Esophagus muscularis mucosa (tissue), 4 donors: Measurements from ENCODE around the gene TANGO6. TPM values are rescaled to one million over a fixed set of nuclear protein-coding genes. Genes with fewer than 3 reads are reported as not detected.
"Not testable (repeated sequence)": the region's sequence is repeated elsewhere in the genome, so short reads cannot be mapped to it uniquely, and the experiment has no call there.

Source experiments
- DNase-seq: peaks from one replicate; pipeline ENCODE4 v3.0.0-alpha.2; 2017; ENCODE audit errors: extremely low spot score
- H3K27ac ChIP-seq, 4 donors: fragments of 200-600 bp; sonication (generic); replicated peaks in 1 of 4; 1 replicate in 3 of 4; 2 replicates in 1 of 4; pipeline ENCODE4 v1.5.1; 2016 to 2019; ENCODE audit warnings: mild to moderate bottlenecking in 1 of 4
- H3K27me3 ChIP-seq, 4 donors: fragments of 200-600 bp; sonication (generic); one replicate each; pipeline versions ENCODE4 v1.5.1 to v1.6.0; 2016 to 2019
- H3K36me3 ChIP-seq, 4 donors: fragments of 200-600 bp; sonication (generic); one replicate each; pipeline ENCODE4 v1.5.1; 2016 to 2019
- H3K4me1 ChIP-seq, 4 donors: fragments of 200-600 bp; sonication (generic); one replicate each; pipeline ENCODE4 v1.5.1; 2016 to 2019
- H3K4me3 ChIP-seq, 4 donors: fragments of 200-600 bp; sonication (generic); 1 replicate in 2 of 4; 2 replicates in 2 of 4; pipeline ENCODE4 v1.5.1; 2016 to 2019; ENCODE audit warnings: mild to moderate bottlenecking in 4 of 4, moderate library complexity in 1 of 4
- H3K9me3 ChIP-seq, 4 donors: fragments of 200-600 bp; sonication (generic); 1 replicate in 3 of 4; 2 replicates in 1 of 4; pipeline ENCODE4 v1.5.1; 2016 to 2019
- EP300 ChIP-seq: sonication (generic); formaldehyde crosslinking; IDR thresholded peaks from one replicate; pipeline ENCODE4 v1.6.1; 2017; ENCODE audit warnings: antibody characterized with exemption
- POLR2A ChIP-seq: fragments of 450-650 bp; IDR thresholded peaks from one replicate; pipeline ENCODE4 v1.6.1; 2017; ENCODE audit warnings: antibody characterized with exemption, moderate library complexity, mild to moderate bottlenecking, low read depth
- POLR2AphosphoS5 ChIP-seq, 2 donors: sonication (generic); formaldehyde crosslinking; IDR thresholded peaks; one replicate each; pipeline ENCODE4 v1.6.1; 2017; ENCODE audit warnings: antibody characterized with exemption in 2 of 2
- WGBS: methylation state at CpG from one replicate; pipeline ENCODE4 v1.1.5; 2018; 5-methylcytosine and 5-hydroxymethylcytosine counted together
- intact Hi-C: fragments of 100-400 bp; cut with DNase I; formaldehyde crosslinking; loops from one replicate; pipeline ENCODE4 v1.15.1; 2023
- total RNA-seq, 4 donors: library from RNA; depleted of rRNA; stranded (reverse); fragments of >200 nt; gene quantifications; one replicate each; pipeline versions ENCODE4 v1.1.0 to v1.2.1, GENCODE V29; 2016
- TF ChIP-seq, protein P1 (sequence below), 3 experiments: fragments of 200-600 bp in 2 of 3; fragments of 450-650 bp in 1 of 3; sonication (generic) in 2 of 3; IDR thresholded peaks; one replicate each; pipeline ENCODE4 v1.5.1; 2017 to 2019; ENCODE audit warnings: antibody characterized with exemption in 3 of 3, mild to moderate bottlenecking in 2 of 3, moderate library complexity in 1 of 3

Gene TANGO6
- total RNA-seq, 4 donors from 2014 or later: 15.7 to 21.3 (median 18.3) TPM

DNA sequence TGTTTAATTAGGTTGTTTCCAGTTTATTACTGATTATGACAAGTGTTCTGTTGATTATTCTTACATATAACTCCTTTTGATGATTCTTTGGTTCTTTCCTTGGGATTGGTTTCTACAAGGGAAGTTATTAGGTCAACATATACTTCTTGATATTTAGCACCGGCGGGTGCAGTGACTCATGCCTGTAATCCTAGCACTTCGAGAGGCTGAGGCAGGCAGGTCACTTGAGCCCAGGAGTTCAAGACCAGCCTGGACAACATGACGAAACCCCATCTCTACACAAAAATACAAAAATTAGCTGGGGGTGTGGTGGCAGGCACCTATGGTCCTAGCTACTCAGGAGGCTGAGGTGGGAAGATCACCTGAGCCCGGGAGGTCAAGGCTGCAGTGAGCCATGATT lies 141.9 kb downstream of the TANGO6 start:
- intact Hi-C loops: no loop called here

DNA sequence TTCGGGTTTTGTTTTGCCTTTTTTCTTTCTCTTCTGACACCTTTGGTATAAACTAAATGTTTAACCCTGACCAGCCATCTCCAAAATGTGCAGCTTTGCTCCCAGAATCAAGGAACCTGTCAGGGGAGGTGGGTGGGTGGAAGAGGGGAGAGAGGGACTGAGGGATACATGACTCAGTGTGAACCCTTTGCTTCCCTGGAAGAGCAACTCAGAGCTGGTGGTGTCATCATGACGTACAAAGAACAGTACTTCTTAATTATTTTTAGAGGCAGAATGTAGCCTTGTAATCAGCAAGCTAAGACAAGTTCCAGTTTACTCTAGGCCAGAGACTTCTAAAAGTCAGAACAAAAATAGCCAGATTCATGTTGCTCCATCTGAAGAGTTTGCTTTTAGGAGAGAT lies 142.5 kb downstream of the TANGO6 start:
- intact Hi-C loops: no loop called here

More for the DNA sequence above, 141.9 kb downstream of the TANGO6 start:
- Histone ChIP-seq H3K27ac (no peak overlapping the region), H3K9me3 (no peaks in the 10 kb centered on the region), H3K4me1 (no peaks in the 10 kb centered on the region), H3K27me3 (no peaks in the 10 kb centered on the region), H3K4me3 (no peak overlapping the region), H3K36me3 (peaks cover 0 to 16% (median 0%) of the 10 kb centered on the region in 4 donors)
- TF ChIP-seq, protein P1, sequence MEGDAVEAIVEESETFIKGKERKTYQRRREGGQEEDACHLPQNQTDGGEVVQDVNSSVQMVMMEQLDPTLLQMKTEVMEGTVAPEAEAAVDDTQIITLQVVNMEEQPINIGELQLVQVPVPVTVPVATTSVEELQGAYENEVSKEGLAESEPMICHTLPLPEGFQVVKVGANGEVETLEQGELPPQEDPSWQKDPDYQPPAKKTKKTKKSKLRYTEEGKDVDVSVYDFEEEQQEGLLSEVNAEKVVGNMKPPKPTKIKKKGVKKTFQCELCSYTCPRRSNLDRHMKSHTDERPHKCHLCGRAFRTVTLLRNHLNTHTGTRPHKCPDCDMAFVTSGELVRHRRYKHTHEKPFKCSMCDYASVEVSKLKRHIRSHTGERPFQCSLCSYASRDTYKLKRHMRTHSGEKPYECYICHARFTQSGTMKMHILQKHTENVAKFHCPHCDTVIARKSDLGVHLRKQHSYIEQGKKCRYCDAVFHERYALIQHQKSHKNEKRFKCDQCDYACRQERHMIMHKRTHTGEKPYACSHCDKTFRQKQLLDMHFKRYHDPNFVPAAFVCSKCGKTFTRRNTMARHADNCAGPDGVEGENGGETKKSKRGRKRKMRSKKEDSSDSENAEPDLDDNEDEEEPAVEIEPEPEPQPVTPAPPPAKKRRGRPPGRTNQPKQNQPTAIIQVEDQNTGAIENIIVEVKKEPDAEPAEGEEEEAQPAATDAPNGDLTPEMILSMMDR (IDR thresholded peaks at IDR 0.05): no peak
- no peak for TF ChIP-seq POLR2AphosphoS5 (IDR thresholded peaks at IDR 0.05)
- no peak for TF ChIP-seq EP300
- TF ChIP-seq POLR2A: no peak
- DNase-seq: peak; percentile 45
- 93% methylated on average over 5 of the region's 5 CpGs for WGBS

DNA sequence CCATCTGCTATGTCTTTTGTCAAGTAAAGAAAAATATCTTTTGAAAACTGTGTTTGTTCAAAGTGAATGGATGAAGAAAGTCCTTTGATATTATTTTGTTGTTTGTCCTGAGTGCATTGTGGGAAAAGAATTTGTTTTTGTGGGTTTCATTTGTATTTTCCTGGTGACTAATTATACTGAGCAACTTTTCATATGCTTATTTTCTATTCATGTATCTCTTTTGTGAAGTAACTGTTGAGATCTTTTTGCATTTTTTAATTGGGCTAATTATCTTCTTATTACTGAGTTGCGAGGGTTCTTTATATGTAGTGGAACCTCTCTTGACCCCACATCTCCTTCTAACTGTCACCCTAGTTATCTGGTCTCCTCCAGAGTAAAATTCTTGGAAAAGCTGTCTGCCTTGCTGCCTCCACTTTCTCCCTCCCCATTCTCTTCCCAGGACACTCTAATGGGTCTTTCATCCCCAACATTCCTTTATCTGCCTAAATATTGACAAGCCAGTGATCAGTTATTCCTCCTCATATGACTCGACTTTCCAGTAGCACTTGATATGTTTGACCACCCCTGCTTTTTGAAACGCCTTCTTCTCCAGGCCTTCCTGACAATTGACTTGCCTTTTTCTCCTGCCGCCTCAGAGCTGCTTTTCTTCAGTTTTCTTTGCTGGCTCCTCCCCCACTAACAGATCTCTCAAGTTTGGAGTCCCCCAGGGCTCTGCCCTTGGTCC lies 144.6 kb downstream of the TANGO6 start:
- intact Hi-C loops: no loop called here
- Histone ChIP-seq H3K4me1 (no peaks in the 10 kb centered on the region), H3K36me3 (peaks cover 0 to 4% (median 0%) of the 10 kb centered on the region in 4 donors), H3K27me3 (no peaks in the 10 kb centered on the region), H3K9me3 (no peaks in the 10 kb centered on the region), H3K4me3 (no peak overlapping the region), H3K27ac (no peak overlapping the region)
- TF ChIP-seq POLR2AphosphoS5 (IDR thresholded peaks at IDR 0.05) (no peak), POLR2A (no peak), EP300 (no peak)
- TF ChIP-seq, protein P1 (IDR thresholded peaks at IDR 0.05): no peak
- peak; percentile 84 for DNase-seq
- WGBS: 86% methylated on average over 4 of the region's 4 CpGs

More for the DNA sequence above, 142.5 kb downstream of the TANGO6 start:
- WGBS: 69% methylated on average over 2 of the region's 2 CpGs
- TF ChIP-seq EP300 (no peak), POLR2AphosphoS5 (IDR thresholded peaks at IDR 0.05) (no peak), POLR2A (no peak)
- TF ChIP-seq, protein P1 (IDR thresholded peaks at IDR 0.05): no peak
- H3K36me3 ChIP-seq: peaks cover 0 to 10% (median 0%) of the 10 kb centered on the region in 4 donors
- no peaks in the 10 kb centered on the region for H3K9me3 ChIP-seq
- no peaks in the 10 kb centered on the region for H3K4me1 ChIP-seq
- peak; percentile 12 for DNase-seq
- no peak overlapping the region for H3K27ac ChIP-seq
- no peaks in the 10 kb centered on the region for H3K27me3 ChIP-seq
- H3K4me3 ChIP-seq: no peak overlapping the region

DNA sequence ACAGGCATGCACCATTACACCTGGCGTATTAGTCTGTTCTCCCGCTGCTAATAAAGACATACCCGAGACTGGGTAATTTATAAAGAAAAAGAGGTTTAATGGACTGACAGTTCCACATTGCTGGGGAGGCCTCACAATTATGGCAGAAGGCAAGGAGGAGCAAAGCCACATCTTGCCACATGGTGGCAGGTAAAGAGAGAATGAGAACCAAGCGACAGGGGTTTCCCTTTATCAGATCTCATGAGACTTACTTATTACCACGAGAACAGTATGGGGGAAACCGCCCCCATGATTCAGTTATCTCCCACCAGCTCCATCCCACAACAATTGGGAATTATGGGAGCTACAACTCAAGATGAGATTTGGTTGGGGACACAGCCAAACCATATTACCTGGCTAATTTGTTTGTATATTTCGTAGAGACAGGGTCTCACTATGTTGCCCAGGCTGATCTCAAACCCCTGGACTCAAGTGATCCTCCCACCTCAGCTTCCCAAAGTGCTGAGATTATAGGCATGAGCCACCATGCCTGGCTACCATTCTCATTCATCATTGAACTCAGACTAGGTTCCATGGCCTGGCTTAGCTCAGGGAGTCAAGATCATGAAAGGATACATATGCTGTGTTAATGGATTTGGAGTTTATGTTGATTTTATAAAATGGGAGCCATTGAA lies 147.0 kb downstream of the TANGO6 start:
- H3K27ac ChIP-seq, H3K9me3 ChIP-seq, H3K27me3 ChIP-seq, H3K36me3 ChIP-seq, intact Hi-C loops, H3K4me1 ChIP-seq, DNase-seq, H3K4me3 ChIP-seq: not testable (repeated sequence)
- 92% methylated on average over 7 of the region's 7 CpGs for WGBS

DNA sequence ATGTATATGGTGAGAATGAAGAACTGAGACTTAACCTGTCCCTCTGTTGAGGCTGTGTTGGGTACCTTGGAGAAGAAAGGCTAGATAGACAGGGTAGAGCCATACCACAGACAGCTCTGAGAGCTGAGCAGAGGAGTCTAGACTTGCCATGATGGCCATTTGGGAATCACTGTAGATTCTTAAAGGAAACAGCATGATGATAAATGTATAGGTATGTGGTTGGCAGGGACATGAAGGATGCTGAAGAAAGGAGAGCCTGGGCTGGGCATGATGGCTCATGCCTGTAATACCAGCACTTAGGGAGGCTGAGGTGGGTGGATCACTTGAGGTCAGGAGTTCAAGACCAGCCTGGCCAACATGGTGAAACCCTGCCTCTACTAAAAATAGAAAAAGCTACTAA lies 147.7 kb downstream of the TANGO6 start:
- no peaks in the 10 kb centered on the region for H3K9me3 ChIP-seq
- intact Hi-C loops: no loop called here
- TF ChIP-seq POLR2AphosphoS5 (IDR thresholded peaks at IDR 0.05) (no peak), POLR2A (no peak), EP300 (no peak)
- TF ChIP-seq, protein P1 (IDR thresholded peaks at IDR 0.05): no peak
- H3K4me1 ChIP-seq: no peaks in the 10 kb centered on the region
- H3K36me3 ChIP-seq: no peaks in the 10 kb centered on the region
- no peak for DNase-seq
- no peak overlapping the region for H3K4me3 ChIP-seq
- no peak overlapping the region for H3K27ac ChIP-seq
- no peaks in the 10 kb centered on the region for H3K27me3 ChIP-seq
